GM12878 (cell line): ENCODE results near the gene VEGFA. TPM values are rescaled to one million over a fixed set of nuclear protein-coding genes. Genes with fewer than 3 reads are reported as not detected.

Source experiments
- ATAC-seq: fragments of 200-7000 bp; cut with Tn5 transposase; 3 replicates; pipeline ENCODE4 v1.9.1; 2020; ENCODE audit warnings: mild to moderate bottlenecking, moderate library complexity
- BruUV-seq: library from RNA; stranded (reverse); fragments of 400-500 nt; replicated peaks from 2 replicates; lab custom pipeline; 2021; lab: Mats Ljungman, UMichigan
- CTCF ChIA-PET: fragments of 300-600 bp; sonication (Branson Sonifier 250); formaldehyde crosslinking; extraction: SDS; loops from one replicate; lab custom pipeline; 2021; ENCODE audit warnings: inconsistent platforms; lab: Yijun Ruan, JAX
- POLR2A ChIA-PET: fragments of 350-600 bp; formaldehyde crosslinking; extraction: SDS; loops from one replicate; lab custom pipeline; 2021; ENCODE audit warnings: inconsistent platforms; lab: Charles Lee
- RAD21 ChIA-PET: fragments of 300-600 bp; sonication (Branson Sonifier 250); formaldehyde crosslinking; loops from one replicate; lab custom pipeline; 2023; ENCODE audit warnings: antibody characterized with exemption; ENCODE audit not compliant: unreplicated experiment; lab: Charles Lee
- SMC1A ChIA-PET: fragments of 300-600 bp; sonication (Branson Sonifier 250); formaldehyde crosslinking; loops from one replicate; lab custom pipeline; 2023; ENCODE audit not compliant: unreplicated experiment, uncharacterized antibody; lab: Charles Lee
- DNase-seq: peaks from one replicate; pipeline ENCODE4 v3.0.0-alpha.2; 2011; ENCODE audit warnings: low read depth, low spot score
- FAIRE-seq: peaks from 3 replicates; lab custom pipeline; 2011; peaks lifted over from hg19 to GRCh38; lab: Jason Lieb, UNC
- H2AFZ ChIP-seq: 2 replicates; pipeline ENCODE4 v1.6.0; 2011; ENCODE audit warnings: low read depth, low read length, control low read depth; ENCODE audit not compliant: control insufficient read depth
- H3K27ac ChIP-seq: 2 replicates; pipeline ENCODE4 v1.5.1; 2011; ENCODE audit warnings: control low read depth; ENCODE audit not compliant: control insufficient read depth, insufficient read depth
- H3K27me3 ChIP-seq, 2 experiments: replicated peaks in 1 of 2; 2 replicates each; pipeline versions ENCODE4 v1.6.0 to v1.6.1; 2011; ENCODE audit warnings: low read length in 1 of 2; ENCODE audit not compliant: control insufficient read depth in 2 of 2, insufficient read depth in 2 of 2
- H3K36me3 ChIP-seq, 2 experiments: 2 replicates each; pipeline ENCODE4 v1.5.1; 2011; ENCODE audit warnings: low read length in 1 of 2; ENCODE audit not compliant: control insufficient read depth in 2 of 2, insufficient read depth in 2 of 2
- H3K4me1 ChIP-seq: 2 replicates; pipeline ENCODE4 v1.6.1; 2011; ENCODE audit warnings: mild to moderate bottlenecking, low read length, moderate library complexity, mixed read lengths; ENCODE audit not compliant: control insufficient read depth, insufficient read depth
- H3K4me2 ChIP-seq: 2 replicates; pipeline ENCODE4 v1.6.0; 2011; ENCODE audit warnings: control low read depth; ENCODE audit not compliant: control insufficient read depth, insufficient read depth
- H3K4me3 ChIP-seq: fragments of 200-600 bp; sonication (generic); 2 replicates; pipeline ENCODE4 v1.5.1; 2016
- H3K79me2 ChIP-seq: 2 replicates; pipeline ENCODE4 v1.6.0; 2011; ENCODE audit warnings: low read length; ENCODE audit not compliant: control insufficient read depth, insufficient read depth
- H3K9ac ChIP-seq: 2 replicates; pipeline ENCODE4 v1.8.0; 2011; ENCODE audit warnings: low read length, control low read depth, mixed read lengths; ENCODE audit not compliant: control insufficient read depth, insufficient read depth
- H3K9me3 ChIP-seq: replicated peaks from 3 replicates; pipeline ENCODE4 v1.5.1; 2011; ENCODE audit warnings: mild to moderate bottlenecking, low read length; ENCODE audit not compliant: control insufficient read depth, insufficient read depth
- H4K20me1 ChIP-seq: 2 replicates; pipeline ENCODE4 v1.6.0; 2011; ENCODE audit not compliant: control insufficient read depth, insufficient read depth
- BCL11A ChIP-seq: IDR thresholded peaks from 2 replicates; pipeline ENCODE4 v1.6.1; 2011; ENCODE audit warnings: low read depth, low read length
- CHD2 ChIP-seq: IDR thresholded peaks from 2 replicates; pipeline ENCODE4 v1.6.1; 2011; ENCODE audit warnings: low read depth, low read length, improper control_type of control experiment, borderline replicate concordance
- DPF2 ChIP-seq: fragments of 450-650 bp; IDR thresholded peaks from 2 replicates; pipeline ENCODE4 v1.6.1; 2017; ENCODE audit warnings: mild to moderate bottlenecking
- E4F1 ChIP-seq: fragments of 450-650 bp; IDR thresholded peaks from 2 replicates; pipeline ENCODE4 v1.6.1; 2018; ENCODE audit warnings: borderline replicate concordance, mild to moderate bottlenecking; ENCODE audit not compliant: partially characterized antibody
- EGR1 ChIP-seq, 2 experiments: IDR thresholded peaks; 1 replicate in 1 of 2; 2 replicates in 1 of 2; pipeline ENCODE4 v1.6.1; 2011 to 2012; ENCODE audit warnings: low read depth in 2 of 2, low read length in 2 of 2, borderline replicate concordance in 1 of 2, mild to moderate bottlenecking in 1 of 2, moderate library complexity in 1 of 2
- ETV6 ChIP-seq, 2 experiments: fragments of 450-650 bp in 1 of 2; IDR thresholded peaks in 1 of 2; conservative IDR thresholded peaks in 1 of 2; 2 replicates each; pipeline ENCODE4 v1.6.1; 2014; ENCODE audit warnings: antibody characterized with exemption in 1 of 2, borderline replicate concordance in 1 of 2, low read depth in 1 of 2, mild to moderate bottlenecking in 1 of 2, moderate library complexity in 1 of 2
- IRF5 ChIP-seq: fragments of 450-650 bp; IDR thresholded peaks from 2 replicates; pipeline ENCODE4 v1.6.1; 2017; ENCODE audit warnings: borderline replicate concordance
- MEF2A ChIP-seq: IDR thresholded peaks from 2 replicates; pipeline ENCODE4 v1.6.1; 2011; ENCODE audit warnings: low read depth, mild to moderate bottlenecking, low read length, moderate library complexity; ENCODE audit not compliant: insufficient read depth
- MEF2B ChIP-seq: fragments of 450-650 bp; IDR thresholded peaks from 2 replicates; pipeline ENCODE4 v1.6.1; 2018; ENCODE audit warnings: mild to moderate bottlenecking, moderate library complexity; ENCODE audit not compliant: partially characterized antibody, poor library complexity, severe bottlenecking
- NFYA ChIP-seq: IDR thresholded peaks from 2 replicates; pipeline ENCODE4 v1.6.1; 2011; ENCODE audit warnings: low read depth, mild to moderate bottlenecking, low read length, improper control_type of control experiment, borderline replicate concordance
- NFYB ChIP-seq: IDR thresholded peaks from 2 replicates; pipeline ENCODE4 v1.6.1; 2011; ENCODE audit warnings: low read depth, mild to moderate bottlenecking, low read length, improper control_type of control experiment, moderate library complexity; ENCODE audit not compliant: insufficient read depth
- NR2F1 ChIP-seq: fragments of 450-650 bp; conservative IDR thresholded peaks from 2 replicates; pipeline ENCODE4 v1.6.1; 2017; ENCODE audit warnings: mild to moderate bottlenecking
- PML ChIP-seq: IDR thresholded peaks from 2 replicates; pipeline ENCODE4 v1.6.1; 2012; ENCODE audit warnings: low read length, inconsistent platforms
- RUNX3 ChIP-seq: IDR thresholded peaks from 2 replicates; pipeline ENCODE4 v1.6.1; 2012; ENCODE audit warnings: low read length, inconsistent platforms
- STAT3 ChIP-seq: IDR thresholded peaks from 2 replicates; pipeline ENCODE4 v1.6.1; 2011; ENCODE audit warnings: low read depth, low read length, improper control_type of control experiment
- TARDBP ChIP-seq: IDR thresholded peaks from 2 replicates; pipeline ENCODE4 v1.6.1; 2016; ENCODE audit warnings: borderline replicate concordance
- TCF12 ChIP-seq: IDR thresholded peaks from 2 replicates; pipeline ENCODE4 v1.6.1; 2011; ENCODE audit warnings: low read depth, mild to moderate bottlenecking, low read length
- TCF7 ChIP-seq: IDR thresholded peaks from 2 replicates; pipeline ENCODE4 v1.6.1; 2014; ENCODE audit warnings: antibody characterized with exemption, borderline replicate concordance
- USF1 ChIP-seq: IDR thresholded peaks from 2 replicates; pipeline ENCODE4 v1.6.1; 2011; ENCODE audit warnings: borderline replicate concordance, low read depth, mild to moderate bottlenecking, moderate library complexity, mixed read lengths, low read length; ENCODE audit not compliant: insufficient read depth; ENCODE audit errors: extremely low read length
- WRNIP1 ChIP-seq: IDR thresholded peaks from 2 replicates; pipeline ENCODE4 v1.6.1; 2011; ENCODE audit warnings: low read depth, low read length, improper control_type of control experiment, borderline replicate concordance
- WGBS: methylation state at CpG from one replicate; pipeline ENCODE4 v1.1.6; 2016; ENCODE audit warnings: low lambda C conversion rate; ENCODE audit not compliant: insufficient replicate concordance, insufficient coverage; ENCODE audit errors: missing lambda C conversion rate; 5-methylcytosine and 5-hydroxymethylcytosine counted together
- in situ Hi-C: fragments of 300-500 bp; cut with MboI; formaldehyde crosslinking; loops from 9 replicates; pipeline ENCODE4 v1.14.3; 2018; ENCODE audit warnings: mixed read lengths
- intact Hi-C: fragments of 100-400 bp; cut with micrococcal nuclease; formaldehyde crosslinking; loops from one replicate; pipeline ENCODE4 v1.14.2; 2022; ENCODE audit not compliant: unreplicated experiment
- polyA plus RNA-seq, 11 experiments: library from polyadenylated mRNA; depleted of rRNA in 4 of 11; unstranded in 6 of 11; stranded (reverse) in 5 of 11; fragments of >200 nt; fragmentation: Nextera tagmentation in 4 of 11; fragmentation: Illumina TruSeq in 1 of 11; extraction: Ambion mirVana in 4 of 11; extraction: Trizol in 1 of 11; gene quantifications; 1 replicate in 1 of 11; 2 replicates in 10 of 11; pipeline versions ENCODE4 v1.2.1 to v1.2.3, GENCODE V29; 2011 to 2016; ENCODE audit warnings: inconsistent platforms in 2 of 11, missing spikeins in 2 of 11, low read depth in 1 of 11
- total RNA-seq, 4 experiments: library from RNA; depleted of rRNA in 3 of 4; stranded (reverse); fragments of >200 nt in 3 of 4; fragmentation: Illumina TruSeq in 1 of 4; extraction: Trizol in 1 of 4; gene quantifications; 2 replicates each; pipeline versions ENCODE4 v1.2.1 to v1.2.3, GENCODE V29; 2013 to 2021

VEGFA gene
- total and polyA plus RNA-seq, 10 of the 15 experiments (the other 5 are each of a cell fraction or from before 2014, with no cell fraction given): 0.96 to 140 (median 16.9) TPM

GRCh38 chr6:43750622-43751021, 19.4 kb upstream of the VEGFA start:
- Histone ChIP-seq H3K4me2 (no peak overlapping the region), H3K36me3 (no peaks in the 10 kb centered on the region), H3K27ac (no peak overlapping the region), H2AFZ (no peak overlapping the region), H4K20me1 (no peaks in the 10 kb centered on the region), H3K9ac (no peak overlapping the region), H3K27me3 (no peaks in the 10 kb centered on the region), H3K4me1 (no peaks in the 10 kb centered on the region), H3K79me2 (no peaks in the 10 kb centered on the region), H3K4me3 (no peak overlapping the region), H3K9me3 (no peaks in the 10 kb centered on the region)
- in situ Hi-C loops: no loop called here
- ATAC-seq: no peak
- 26% methylated on average over 3 of the region's 3 CpGs for WGBS
- intact Hi-C loops: no loop called here
- RAD21 ChIA-PET: no interaction called here
- TF ChIP-seq TCF12: no peak
- no peak for TF ChIP-seq TARDBP
- no peak for TF ChIP-seq BCL11A
- no peak for TF ChIP-seq E4F1
- TF ChIP-seq TCF7: no peak
- TF ChIP-seq STAT3: no peak
- TF ChIP-seq PML: no peak
- TF ChIP-seq MEF2A: no peak
- no peak for TF ChIP-seq CHD2
- no peak for TF ChIP-seq EGR1 (IDR thresholded peaks at IDR 0.05; ENCODE audit: borderline replicate concordance in 1 of 2, low read depth in 2 of 2, low read length in 2 of 2)
- no peak for TF ChIP-seq RUNX3
- no peak for TF ChIP-seq WRNIP1
- no peak for TF ChIP-seq NR2F1
- no peak for TF ChIP-seq USF1
- no peak for TF ChIP-seq IRF5
- TF ChIP-seq NFYA: no peak
- TF ChIP-seq MEF2B: no peak
- TF ChIP-seq NFYB: no peak
- TF ChIP-seq DPF2: no peak
- no peak for TF ChIP-seq ETV6 (conservative IDR thresholded peaks at IDR 0.05 in 1 of 2, IDR thresholded peaks at IDR 0.05 in 1 of 2; ENCODE audit: borderline replicate concordance in 1 of 2, low read depth in 1 of 2)
- no TSS peak for BruUV-seq
- DNase-seq: no peak
- SMC1A ChIA-PET: interaction anchor here (1.4 to 2.2 kb wide), 2 partner anchors 15 to 45 kb away, joined by 3 to 5 read pairs; no protein-coding TSS in a partner anchor
- no peak for FAIRE-seq
- POLR2A ChIA-PET: no interaction called here
- CTCF ChIA-PET: interaction anchor here (2.3 kb wide), 1 partner anchor 19 kb away, joined by 7 read pairs; the partner anchor contains the start of gene VEGFA
